ENCODE results near the gene ZBED5. TPM values are rescaled to one million over a fixed set of nuclear protein-coding genes. Genes with fewer than 3 reads are reported as not detected.
A peak's percentile ranks its signal among the peaks of the same experiment; 100 is the strongest.

ZBED5 gene
- total and polyA plus RNA-seq, 9 of the 15 experiments (the other 6 are each of a cell fraction or from before 2014, with no cell fraction given), result 12.4 to 70.7 (median 26.8) TPM

DNA sequence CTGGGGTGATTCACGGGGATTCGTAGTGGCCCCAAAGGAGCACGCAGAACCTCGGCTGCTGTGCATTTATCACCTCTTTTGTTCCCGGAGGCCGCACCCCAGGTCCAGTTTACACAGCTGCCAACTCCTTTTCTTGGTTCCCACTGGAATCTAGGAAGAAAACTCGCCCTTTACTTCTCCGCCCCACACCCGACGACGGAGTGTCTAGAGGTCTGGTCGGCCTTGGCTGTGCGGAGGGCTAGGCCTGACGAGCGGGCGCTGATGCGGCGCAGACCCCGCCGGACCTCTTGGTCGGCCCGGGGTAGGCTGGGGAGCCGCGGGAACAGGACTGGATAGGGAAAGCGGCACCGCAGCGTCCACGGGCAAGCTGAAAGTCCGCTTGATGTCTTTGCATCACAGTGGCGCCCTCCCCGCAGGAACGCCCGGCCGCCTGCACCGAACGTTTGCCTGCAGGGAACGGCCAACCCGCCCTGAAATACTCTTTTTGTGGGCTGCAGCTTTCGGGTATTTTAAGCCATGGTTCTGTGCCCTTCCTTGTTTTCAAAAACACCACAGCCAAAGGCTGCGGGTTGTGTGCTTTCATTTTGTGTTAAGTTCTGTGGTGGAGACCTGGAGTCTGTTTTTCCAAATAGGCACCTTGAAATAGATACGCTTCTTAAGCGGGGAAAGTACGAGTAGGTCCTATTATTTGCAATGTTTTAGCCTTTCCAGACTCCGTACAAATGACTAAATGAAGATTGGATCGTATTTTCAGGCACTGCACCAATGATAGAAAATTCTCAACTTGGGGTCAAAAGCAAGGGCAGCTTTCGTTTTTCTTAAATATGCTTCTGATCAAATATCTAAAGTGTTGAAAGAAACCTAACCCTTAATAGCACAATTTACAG is 829 bp upstream of the ZBED5 start (continued):
- no peak for TF ChIP-seq CREB5 (CRISPR knock-in tag; IDR thresholded peaks at IDR 0.05)
- TF ChIP-seq KLF1 (tag; IDR thresholded peaks at IDR 0.05), result peak; percentile 36; the same call in 1 of the 2 replicates
- no peak for TF ChIP-seq HNRNPK (IDR thresholded peaks at IDR 0.05; ENCODE audit: low read depth, low read length, poor library complexity, severe bottlenecking)
- TF ChIP-seq, protein P1, sequence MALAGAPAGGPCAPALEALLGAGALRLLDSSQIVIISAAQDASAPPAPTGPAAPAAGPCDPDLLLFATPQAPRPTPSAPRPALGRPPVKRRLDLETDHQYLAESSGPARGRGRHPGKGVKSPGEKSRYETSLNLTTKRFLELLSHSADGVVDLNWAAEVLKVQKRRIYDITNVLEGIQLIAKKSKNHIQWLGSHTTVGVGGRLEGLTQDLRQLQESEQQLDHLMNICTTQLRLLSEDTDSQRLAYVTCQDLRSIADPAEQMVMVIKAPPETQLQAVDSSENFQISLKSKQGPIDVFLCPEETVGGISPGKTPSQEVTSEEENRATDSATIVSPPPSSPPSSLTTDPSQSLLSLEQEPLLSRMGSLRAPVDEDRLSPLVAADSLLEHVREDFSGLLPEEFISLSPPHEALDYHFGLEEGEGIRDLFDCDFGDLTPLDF (CRISPR knock-in tag; IDR thresholded peaks at IDR 0.05), result no peak
- TF ChIP-seq GTF3C2 (IDR thresholded peaks at IDR 0.05; ENCODE audit: borderline replicate concordance, extremely low read depth, insufficient read length), result no peak
- no peak for TF ChIP-seq ZZZ3 (IDR thresholded peaks at IDR 0.05)
- no peak for TF ChIP-seq ZNF263 (CRISPR knock-in tag; IDR thresholded peaks at IDR 0.05; ENCODE audit: borderline replicate concordance)
- no peak; the same call in 1 of the 2 replicates for TF ChIP-seq ZBTB33 (CRISPR knock-in tag; IDR thresholded peaks at IDR 0.05)
- no peak for TF ChIP-seq CHD2 (IDR thresholded peaks at IDR 0.05; ENCODE audit: low read depth, low read length)
- TF ChIP-seq BACH1 (tag; IDR thresholded peaks at IDR 0.05), result no peak
- no peak for TF ChIP-seq RFX7 (CRISPR knock-in tag; IDR thresholded peaks at IDR 0.05)
- TF ChIP-seq, protein P2, sequence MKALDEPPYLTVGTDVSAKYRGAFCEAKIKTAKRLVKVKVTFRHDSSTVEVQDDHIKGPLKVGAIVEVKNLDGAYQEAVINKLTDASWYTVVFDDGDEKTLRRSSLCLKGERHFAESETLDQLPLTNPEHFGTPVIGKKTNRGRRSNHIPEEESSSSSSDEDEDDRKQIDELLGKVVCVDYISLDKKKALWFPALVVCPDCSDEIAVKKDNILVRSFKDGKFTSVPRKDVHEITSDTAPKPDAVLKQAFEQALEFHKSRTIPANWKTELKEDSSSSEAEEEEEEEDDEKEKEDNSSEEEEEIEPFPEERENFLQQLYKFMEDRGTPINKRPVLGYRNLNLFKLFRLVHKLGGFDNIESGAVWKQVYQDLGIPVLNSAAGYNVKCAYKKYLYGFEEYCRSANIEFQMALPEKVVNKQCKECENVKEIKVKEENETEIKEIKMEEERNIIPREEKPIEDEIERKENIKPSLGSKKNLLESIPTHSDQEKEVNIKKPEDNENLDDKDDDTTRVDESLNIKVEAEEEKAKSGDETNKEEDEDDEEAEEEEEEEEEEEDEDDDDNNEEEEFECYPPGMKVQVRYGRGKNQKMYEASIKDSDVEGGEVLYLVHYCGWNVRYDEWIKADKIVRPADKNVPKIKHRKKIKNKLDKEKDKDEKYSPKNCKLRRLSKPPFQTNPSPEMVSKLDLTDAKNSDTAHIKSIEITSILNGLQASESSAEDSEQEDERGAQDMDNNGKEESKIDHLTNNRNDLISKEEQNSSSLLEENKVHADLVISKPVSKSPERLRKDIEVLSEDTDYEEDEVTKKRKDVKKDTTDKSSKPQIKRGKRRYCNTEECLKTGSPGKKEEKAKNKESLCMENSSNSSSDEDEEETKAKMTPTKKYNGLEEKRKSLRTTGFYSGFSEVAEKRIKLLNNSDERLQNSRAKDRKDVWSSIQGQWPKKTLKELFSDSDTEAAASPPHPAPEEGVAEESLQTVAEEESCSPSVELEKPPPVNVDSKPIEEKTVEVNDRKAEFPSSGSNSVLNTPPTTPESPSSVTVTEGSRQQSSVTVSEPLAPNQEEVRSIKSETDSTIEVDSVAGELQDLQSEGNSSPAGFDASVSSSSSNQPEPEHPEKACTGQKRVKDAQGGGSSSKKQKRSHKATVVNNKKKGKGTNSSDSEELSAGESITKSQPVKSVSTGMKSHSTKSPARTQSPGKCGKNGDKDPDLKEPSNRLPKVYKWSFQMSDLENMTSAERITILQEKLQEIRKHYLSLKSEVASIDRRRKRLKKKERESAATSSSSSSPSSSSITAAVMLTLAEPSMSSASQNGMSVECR (CRISPR knock-in tag; IDR thresholded peaks at IDR 0.05), result 0 out of 2 replicates have a peak, but pooled peaks have one; percentile 49
- peak; percentile 23; the same call in 1 of the 2 replicates for TF ChIP-seq RB1 (IDR thresholded peaks at IDR 0.05; ENCODE audit: low read depth)
